NCI-H748 (cell line): ENCODE results near the gene LKAAEAR1.
"Not testable (repeated sequence)": the region's sequence is repeated elsewhere in the genome, so short reads cannot be mapped to it uniquely, and the experiment has no call there.

ENCODE experiments used
- DNase-seq: peaks from one replicate; lab custom pipeline; 2025; ENCODE audit not compliant: unreplicated experiment; lab: John Stamatoyannopoulos, UW

LKAAEAR1 gene

DNA sequence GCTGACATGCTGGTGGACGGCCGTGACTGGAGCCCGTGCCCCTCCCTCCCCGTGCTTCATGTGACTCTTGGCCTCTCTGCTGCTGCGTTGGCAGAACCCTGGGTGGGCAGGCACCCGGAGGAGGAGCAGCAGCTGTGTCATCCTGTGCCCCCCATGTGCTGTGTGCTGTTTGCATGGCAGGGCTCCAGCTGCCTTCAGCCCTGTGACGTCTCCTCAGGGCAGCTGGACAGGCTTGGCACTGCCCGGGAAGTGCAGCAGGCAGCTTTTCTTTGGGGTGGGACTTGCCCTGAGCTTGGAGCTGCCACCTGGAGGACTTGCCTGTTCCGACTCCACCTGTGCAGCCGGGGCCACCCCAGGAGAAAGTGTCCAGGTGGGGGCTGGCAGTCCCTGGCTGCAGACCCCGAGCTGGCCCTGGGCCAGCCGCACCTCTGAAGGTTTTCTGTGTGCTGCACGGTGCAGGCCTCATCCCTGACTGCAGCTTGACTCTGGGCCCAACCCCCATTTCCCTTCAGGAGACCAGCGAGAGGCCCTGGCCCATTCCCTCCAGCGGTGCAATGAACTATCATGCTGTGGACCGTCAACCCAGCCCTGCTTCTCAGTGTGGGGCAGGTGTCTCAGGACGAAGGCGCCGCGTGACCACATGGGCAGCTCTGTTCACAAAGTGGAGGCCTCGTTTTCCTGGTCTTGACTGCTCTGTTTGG is 15.0 kb upstream of the LKAAEAR1 start:
- no peak for DNase-seq

DNA sequence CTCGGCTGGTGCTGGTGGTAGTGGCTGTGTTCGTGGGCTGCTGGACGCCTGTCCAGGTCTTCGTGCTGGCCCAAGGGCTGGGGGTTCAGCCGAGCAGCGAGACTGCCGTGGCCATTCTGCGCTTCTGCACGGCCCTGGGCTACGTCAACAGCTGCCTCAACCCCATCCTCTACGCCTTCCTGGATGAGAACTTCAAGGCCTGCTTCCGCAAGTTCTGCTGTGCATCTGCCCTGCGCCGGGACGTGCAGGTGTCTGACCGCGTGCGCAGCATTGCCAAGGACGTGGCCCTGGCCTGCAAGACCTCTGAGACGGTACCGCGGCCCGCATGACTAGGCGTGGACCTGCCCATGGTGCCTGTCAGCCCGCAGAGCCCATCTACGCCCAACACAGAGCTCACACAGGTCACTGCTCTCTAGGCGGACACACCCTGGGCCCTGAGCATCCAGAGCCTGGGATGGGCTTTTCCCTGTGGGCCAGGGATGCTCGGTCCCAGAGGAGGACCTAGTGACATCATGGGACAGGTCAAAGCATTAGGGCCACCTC is 14.3 kb upstream of the LKAAEAR1 start:
- DNase-seq, result no peak

DNA sequence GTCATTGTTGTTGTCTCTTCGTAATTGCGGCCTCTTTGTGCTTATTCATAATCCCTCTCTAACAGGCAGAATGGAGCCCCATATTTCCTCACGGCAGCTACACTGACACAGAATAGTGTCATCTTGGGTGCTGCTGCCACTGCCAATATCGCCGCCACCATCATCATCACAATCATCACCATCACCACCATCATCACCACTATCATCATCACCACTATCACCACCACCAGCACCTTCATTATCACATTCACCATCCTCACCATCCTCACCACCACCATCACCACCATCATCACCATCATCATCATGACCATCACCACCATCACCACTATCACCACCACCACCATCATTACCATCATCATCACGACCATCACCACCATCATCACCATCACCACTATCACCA is 12.3 kb upstream of the LKAAEAR1 start:
- DNase-seq, result no peak

DNA sequence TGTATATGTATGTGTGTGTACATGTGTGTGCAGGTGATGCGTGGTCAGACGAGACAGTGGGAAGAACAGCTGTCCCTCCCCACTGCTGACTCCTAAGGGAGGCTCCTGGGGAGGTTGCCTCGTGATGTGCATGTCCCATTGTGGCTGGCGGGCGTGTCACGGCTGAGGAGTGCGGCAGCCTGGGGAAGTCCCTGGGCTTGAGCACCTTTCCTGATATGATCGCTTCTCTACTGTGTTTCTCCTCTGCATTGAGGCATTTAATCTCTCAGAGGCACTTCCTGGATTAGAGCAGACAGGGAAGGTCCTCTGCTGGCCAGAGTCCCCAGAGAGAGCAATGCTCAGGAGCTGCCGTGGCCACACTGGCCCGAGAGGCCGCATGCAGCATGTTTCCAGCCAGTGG is 11.7 kb upstream of the LKAAEAR1 start:
- no peak for DNase-seq

DNA sequence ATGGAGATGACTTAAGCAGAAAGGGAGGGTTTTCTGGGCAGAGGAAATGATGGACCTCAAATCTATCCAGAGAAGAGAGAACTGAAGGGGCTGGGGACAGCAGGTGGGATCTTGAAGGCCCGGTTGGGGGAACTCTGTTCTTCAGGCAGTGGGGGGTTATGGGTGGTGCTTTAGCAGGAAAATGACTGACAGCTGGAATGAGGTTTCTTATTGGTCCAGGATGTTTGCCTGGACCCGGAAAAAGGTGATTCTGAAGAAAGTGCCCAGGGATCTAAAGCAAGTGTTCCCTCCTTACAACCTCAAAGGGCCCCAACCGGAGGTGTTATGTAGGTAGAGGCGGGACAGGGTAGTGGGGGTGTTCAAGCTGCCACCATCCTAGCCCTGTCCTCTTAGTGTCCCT is 11.3 kb upstream of the LKAAEAR1 start:
- no peak for DNase-seq

DNA sequence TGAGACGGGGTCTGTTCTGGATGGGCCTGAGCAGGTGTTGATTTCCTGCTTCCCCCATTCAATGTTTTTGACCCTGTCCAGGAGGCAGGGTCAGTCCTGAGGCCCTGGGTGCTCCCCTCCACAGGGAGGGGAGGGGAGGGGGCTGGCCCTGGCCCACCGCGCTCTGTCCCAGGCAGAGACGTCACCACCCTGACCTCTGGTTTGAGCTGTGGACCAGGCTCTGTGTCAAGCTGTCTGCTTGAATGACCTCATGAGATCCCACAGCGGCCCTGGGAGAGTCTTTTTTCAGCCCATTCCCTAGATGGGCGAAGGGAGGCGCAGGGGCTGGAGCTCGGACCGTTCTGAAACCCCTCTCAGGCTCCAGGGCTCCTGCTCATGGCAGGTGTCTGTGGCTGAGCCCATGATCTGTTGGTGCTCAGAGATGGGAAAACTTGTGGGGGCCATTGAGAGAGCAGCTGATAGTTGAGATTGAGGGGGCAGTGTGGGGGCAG is 8.9 kb upstream of the LKAAEAR1 start:
- DNase-seq, result no peak

DNA sequence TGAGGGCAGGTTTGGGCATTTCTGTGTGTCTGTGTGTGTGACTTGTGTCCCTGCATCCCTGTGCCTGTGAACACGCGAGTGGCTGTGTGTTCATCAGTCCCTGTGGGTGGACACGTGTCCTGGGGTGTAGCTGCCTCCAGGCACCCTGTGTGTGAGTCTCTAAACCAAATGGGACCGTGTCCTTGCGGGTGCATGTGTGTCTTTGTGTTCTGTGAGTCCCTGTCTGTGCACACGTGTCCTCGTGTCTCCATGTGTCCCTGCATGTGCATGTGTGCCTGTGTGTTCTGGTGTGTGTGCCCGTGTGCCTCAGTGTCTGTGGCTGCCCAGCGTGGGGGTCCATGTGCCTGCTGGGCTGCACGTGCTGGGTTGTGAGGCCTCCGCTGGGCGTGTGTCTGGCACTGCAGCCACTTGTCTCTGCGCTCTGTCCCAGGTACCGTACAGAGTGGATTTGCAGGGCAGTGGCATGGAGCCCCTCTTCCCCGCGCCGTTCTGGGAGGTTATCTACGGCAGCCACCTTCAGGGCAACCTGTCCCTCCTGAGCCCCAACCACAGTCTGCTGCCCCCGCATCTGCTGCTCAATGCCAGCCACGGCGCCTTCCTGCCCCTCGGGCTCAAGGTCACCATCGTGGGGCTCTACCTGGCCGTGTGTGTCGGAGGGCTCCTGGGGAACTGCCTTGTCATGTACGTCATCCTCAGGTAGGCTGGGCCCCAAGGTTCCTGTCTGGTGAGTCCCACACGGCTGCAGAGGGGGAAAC is 8.2 kb upstream of the LKAAEAR1 start:
- no peak for DNase-seq

DNA sequence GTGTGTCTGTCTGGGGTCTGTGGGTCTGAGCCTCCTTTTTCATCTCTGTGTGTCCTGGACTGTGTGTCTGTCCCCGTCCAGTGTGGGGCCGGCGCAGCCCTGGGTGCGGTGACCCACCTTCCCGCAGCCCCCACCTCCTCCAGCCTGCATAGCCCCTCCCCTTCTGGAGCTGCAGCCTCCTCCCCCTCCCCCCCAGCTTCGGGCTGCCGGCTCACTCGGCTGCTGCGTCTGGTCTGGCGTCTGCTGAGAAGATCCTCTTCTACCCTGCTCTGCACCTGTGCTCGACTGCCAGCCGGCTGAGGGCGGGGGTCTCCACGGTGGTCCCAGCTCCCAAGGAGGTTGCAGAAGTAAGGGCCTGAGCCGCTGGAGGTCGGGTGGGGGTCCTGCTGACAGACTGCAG is 7.6 kb upstream of the LKAAEAR1 start:
- DNase-seq, result no peak

DNA sequence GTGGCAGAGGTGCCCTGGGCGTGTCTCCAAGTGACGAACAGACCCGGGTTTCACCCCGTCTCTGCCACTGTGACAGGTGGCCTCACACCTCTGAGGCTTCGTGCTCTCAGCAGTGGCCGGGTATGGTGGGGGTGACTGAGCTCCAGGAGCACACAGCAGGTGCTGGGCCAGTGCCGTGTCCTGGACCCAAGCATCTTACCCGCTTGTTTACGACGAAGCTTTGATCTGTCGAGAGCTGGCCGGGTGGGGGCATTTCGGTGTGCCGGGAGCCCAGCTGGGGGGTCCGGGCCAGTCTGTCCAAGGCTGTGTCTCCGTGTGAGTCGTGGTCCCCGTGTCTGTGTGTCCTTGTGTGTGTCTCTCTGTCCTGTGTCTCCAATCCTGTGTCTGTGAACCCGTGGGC is 7.1 kb upstream of the LKAAEAR1 start:
- DNase-seq, result no peak

DNA sequence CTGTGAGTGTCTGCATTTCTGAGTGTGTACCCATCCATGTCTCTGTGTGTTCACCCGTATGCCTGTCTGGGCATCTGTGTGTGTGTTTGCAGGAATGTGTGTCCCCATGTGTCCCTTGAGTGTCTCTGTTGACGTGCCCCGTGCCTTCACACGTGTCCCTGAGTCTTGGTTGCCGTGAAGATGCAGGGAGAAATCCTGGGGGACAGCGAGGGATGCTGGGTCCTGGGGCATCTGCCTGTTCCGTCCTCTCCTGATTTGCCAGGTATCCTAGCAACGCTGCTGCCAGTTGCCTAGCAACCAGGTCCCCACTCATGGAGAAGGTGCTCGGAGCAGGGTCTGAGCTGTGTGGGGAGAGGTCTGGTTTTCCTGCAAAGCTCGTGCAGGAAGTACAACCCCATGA is 6.0 kb upstream of the LKAAEAR1 start:
- peak; percentile 71 for DNase-seq

DNA sequence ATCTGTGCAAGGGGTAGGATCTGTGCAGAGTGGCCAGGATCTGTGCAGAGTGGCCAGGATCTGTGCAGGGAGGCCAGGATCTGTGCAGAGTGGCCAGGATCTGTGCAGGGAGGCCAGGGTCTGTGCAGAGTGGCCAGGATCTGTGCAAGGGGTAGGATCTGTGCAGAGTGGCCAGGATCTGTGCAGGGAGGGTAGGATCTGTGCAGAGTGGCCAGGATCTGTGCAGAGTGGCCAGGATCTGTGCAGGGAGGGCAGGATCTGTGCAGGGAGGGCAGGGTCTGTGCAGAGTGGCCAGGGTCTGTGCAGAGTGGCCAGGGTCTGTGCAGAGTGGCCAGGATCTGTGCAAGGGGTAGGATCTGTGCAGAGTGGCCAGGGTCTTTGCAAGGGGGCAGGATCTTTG is 4.4 kb upstream of the LKAAEAR1 start:
- DNase-seq, result not testable (repeated sequence)

DNA sequence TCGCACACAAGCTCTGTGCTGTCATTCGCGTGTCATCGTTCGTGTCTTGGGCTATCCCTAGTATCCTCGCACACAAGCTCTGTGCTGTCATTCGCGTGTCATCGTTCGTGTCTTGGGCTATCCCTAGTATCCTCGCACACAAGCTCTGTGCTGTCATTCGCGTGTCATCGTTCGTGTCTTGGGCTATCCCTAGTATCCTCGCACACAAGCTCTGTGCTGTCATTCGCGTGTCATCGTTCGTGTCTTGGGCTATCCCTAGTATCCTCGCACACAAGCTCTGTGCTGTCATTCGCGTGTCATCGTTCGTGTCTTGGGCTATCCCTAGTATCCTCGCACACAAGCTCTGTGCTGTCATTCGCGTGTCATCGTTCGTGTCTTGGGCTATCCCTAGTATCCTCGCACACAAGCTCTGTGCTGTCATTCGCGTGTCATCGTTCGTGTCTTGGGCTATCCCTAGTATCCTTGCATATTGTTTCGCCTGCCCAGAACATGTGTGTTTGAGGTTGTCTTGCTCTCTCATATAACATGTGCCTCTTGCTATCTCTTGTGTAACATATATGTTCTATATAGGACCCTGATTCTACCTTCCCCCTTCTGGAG is 3.1 kb upstream of the LKAAEAR1 start:
- not testable (repeated sequence) for DNase-seq

DNA sequence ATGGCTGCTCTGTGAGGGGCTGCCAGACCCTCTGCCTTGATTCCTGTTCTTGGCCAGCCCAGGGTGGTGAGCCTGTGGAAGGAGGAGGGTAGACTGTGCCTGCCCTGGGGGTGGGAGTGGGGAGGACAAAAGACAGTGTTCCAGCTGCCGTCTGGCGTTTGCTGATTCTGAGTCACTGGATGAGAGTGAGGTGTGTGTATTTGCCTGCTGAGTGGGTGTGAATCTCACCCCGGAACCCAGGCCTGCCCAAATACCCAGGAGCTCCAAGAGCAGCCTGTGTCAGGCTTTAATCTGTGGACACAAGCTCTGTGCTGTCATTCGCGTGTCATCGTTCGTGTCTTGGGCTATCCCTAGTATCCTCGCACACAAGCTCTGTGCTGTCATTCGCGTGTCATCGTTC is 2.6 kb upstream of the LKAAEAR1 start:
- DNase-seq, result no peak

DNA sequence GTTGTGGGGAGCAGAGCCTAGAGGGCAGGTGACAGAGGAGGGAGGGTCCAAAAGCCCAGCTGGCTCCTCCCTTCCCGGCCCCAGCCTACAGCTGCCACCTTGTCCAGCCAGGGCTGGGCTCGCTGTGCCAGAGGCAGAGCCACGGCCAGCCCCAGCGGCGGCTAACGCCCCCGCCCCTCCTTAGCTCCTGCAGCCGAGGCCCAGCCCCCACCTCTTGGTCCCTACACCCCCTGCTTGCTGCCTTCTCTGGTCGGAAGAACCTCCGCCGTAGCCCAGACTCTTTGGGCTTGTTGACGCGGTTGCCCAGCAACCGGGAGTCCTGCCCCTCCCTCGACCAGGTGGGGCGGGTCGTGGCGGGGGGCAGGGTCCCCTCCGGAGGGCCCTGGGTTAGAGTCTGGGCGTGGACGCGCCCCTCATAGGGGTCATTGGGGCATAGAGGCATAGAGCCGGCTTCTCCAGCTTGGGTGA is 521 bp upstream of the LKAAEAR1 start:
- DNase-seq, result peak; percentile 59

DNA sequence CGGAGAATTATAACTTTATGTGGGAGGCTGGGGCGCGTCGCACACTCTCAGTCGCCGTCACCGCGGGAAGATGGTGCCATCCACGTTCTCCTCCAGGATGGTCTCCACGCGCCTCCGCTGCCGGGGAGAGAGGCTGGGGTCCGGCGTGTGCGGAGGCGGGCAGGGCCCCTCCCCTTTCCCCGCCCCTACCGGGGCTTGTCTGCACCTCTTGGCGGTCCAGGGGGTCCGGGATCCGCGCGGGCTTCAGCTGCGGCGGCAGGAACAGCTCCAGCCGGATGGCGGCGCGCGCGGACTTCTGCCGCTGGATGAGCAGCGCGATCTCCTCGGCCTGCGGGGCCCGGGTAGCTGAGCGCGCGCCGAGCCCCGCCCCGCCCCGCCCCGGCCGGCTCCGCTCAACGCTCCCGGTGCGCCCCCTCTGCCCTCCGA is 807 bp downstream of the LKAAEAR1 start:
- DNase-seq, result peak; percentile 82

DNA sequence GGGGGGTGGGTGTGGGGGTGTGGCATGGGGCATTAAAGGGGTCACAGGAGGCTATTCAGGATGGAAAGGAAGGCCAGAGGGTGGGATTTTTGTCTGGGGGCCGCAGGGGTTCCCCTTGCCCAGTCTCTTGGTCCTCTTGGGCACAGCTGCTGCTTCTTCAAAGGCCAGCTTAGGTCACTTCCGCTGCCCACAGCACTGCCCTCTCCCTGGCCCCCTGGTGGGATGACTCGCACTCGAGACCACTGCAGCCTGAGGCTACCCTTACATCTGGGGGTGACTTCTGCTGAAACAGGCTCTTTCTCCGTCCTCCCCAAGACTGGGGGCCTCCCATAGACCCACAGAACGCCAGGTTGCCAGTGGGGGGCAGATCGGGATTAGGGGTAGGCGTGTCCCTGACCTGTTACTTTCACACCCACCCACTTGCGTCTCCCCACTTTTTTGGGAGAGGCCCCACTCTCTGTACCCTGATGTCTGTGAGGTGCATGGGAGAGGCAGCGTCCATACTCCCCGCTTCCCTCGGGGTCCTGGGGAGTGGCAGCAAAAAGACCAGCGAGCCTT is 1.3 kb downstream of the LKAAEAR1 start:
- no peak for DNase-seq

DNA sequence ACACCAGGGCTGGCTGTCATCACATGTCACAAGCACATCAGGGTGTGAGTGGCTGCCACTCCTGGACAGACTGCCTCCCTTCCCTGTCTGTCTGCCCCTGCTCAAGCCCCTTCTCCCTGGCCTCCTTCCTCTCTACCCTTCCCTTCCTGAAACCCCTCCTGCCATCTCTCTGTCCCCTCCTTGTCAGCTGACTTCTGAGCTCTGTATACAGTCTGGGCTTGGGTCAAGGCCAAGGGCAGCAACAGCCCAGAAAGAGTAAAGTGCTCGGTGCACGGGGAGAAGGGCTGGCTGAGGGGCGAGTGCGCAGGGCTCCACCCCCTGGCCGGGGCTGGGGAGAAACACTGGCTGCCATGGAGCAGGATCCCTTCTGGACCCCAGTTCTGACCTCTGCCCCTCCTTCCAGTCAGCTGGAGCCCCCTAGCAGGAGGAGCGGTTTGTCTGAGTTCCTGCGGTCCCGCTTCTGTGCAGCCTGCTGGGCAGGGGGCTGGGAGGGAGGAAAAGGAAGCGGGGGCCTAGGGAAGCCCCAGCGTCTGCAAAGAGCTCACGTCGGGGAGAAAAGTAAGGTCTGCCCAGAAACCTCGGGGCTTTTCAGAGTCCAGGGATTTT is 2.0 kb downstream of the LKAAEAR1 start:
- no peak for DNase-seq

DNA sequence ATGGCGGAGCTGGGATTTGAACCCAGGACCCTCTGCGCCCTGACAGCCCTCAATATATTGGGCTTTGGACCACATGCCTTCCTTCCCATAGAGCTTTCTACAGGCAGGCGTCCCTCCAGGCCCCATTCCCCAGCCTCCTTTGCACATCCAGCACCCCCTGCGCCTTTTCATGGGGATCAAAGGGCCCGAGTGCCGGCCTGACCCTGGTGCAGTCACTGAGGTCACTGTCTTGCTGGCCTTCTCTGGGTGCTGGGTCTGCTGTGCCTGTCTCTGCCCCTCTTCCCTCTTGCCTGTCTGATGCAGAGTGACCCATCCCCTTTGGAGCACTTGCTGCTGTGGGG is 2.6 kb downstream of the LKAAEAR1 start:
- DNase-seq, result no peak

DNA sequence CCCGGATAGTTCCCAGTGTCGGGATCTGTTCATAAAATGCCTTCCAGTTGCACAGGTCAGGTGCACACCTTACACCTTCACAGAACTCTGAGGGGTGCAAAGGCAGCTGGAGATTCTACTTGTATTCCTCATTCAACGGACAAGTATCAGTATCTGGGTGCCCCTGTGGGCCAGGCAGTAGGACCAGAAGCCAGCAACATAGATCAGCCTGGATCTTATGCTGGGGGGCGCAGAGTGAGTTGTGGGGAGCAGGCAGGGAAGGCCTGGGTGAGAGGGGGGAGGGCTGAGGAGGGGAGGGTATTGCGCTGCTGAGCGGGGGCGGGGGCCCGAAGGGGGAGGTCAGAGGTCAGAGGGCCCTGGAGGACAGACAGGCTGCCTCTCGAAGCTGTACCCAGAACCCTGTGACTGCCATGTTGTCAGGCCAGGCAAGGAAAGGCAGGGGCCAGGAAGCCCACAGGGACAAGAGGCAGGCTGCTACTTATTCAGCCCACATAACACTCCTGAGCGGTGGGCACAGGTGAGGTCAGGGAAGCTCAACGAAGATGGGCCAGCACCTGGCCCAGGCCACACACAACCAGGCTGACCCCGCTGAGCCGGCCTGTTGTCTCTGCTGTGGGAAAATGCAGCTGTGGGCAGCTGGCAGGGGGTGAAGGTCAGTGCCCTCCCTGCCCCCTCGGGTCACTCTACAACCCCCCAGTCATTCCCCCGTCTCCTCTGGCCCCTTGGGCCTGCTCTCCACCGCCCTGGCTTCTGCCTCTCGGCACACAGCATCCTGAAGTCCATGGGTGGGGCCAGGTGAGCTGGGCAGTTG is 3.2 kb downstream of the LKAAEAR1 start:
- no peak for DNase-seq
